Central memory CD8-positive, alpha-beta T cell (primary cell): ENCODE results near the gene ESRP2.

ENCODE experiments used
- ATAC-seq: fragments of 150-1000 bp; cut with Tn5 transposase; replicated peaks from 2 replicates; pipeline ENCODE4 v1.10.0; 2022; ENCODE audit warnings: mild to moderate bottlenecking, moderate FRiP score, moderate number of reproducible peaks; ENCODE audit not compliant: poor library complexity, severe bottlenecking; ENCODE audit errors: extremely low read depth
- DNase-seq, 2 donors: peaks; one replicate each; pipeline ENCODE4 v3.0.0; 2021; ENCODE audit warnings: low spot score in 2 of 2
- H3K27ac Mint-ChIP-seq: one replicate; pipeline ENCODE4 v1.8.0; 2022; ENCODE audit warnings: low read depth, mild to moderate bottlenecking, moderate library complexity, mixed read lengths
- H3K27me3 Mint-ChIP-seq: one replicate; pipeline ENCODE4 v1.8.0; 2022; ENCODE audit warnings: mixed read lengths
- H3K36me3 Mint-ChIP-seq: one replicate; pipeline ENCODE4 v1.8.0; 2022; ENCODE audit warnings: mild to moderate bottlenecking, moderate library complexity, mixed read lengths; ENCODE audit not compliant: insufficient read depth
- H3K4me1 Mint-ChIP-seq: one replicate; pipeline ENCODE4 v1.8.0; 2022; ENCODE audit warnings: mixed read lengths
- H3K4me3 Mint-ChIP-seq: one replicate; pipeline ENCODE4 v1.8.0; 2022; ENCODE audit warnings: mild to moderate bottlenecking, moderate library complexity, mixed read lengths
- H3K9me3 Mint-ChIP-seq: one replicate; pipeline ENCODE4 v1.8.0; 2022; ENCODE audit warnings: mixed read lengths

The ESRP2 gene

DNA sequence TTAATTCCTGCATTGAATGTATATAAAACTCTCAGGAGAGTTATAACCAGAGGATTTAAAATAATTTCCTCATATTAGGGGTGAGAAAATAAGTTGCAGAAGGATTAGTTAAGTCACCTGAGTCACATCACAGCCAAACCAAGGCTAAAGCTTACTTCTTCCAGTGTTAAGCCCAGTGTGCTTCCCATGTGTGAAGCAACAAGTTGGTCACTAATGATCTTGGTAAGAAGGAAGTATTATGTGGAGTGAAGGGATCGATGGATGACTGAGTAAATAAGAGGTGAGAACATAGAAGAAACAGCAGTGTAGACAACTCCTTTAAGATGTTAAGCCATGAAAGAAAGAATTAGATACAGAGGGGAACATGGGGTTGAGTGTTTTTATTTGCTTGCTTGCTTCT, 20.6 kb downstream of the ESRP2 start:
- Mint-ChIP-seq H3K4me1 (peaks cover 17% of the 10 kb centered on the region), H3K36me3 (peaks cover 36% of the 10 kb centered on the region), H3K9me3 (no peaks in the 10 kb centered on the region), H3K27ac (peak overlapping the region; percentile 1), H3K27me3 (no peaks in the 10 kb centered on the region), H3K4me3 (no peak overlapping the region)
- no peak for ATAC-seq
- DNase-seq: no peak

DNA sequence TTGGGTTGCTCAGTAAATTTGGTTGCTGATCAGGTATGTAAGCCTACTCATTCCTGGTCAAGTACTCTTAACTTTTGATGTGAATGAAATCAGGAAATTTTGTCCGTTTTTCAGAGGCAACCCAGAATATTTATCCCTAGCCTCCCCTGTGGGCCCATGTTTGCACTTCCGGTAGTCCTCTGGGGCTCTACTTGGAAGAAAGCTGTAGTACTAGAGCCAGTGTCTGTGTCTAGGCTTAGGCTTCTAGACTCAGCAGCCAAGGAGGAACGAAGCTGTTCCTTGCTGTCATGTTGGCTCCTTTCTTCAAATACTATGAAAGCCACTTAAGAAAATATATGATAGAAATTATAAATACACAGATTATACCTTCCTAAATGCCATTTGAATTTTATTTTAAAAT, 21.2 kb downstream of the ESRP2 start:
- Mint-ChIP-seq H3K9me3 (no peaks in the 10 kb centered on the region), H3K27me3 (no peaks in the 10 kb centered on the region), H3K4me3 (no peak overlapping the region), H3K4me1 (peaks cover 17% of the 10 kb centered on the region), H3K36me3 (peaks cover 36% of the 10 kb centered on the region), H3K27ac (peak overlapping the region; percentile 41)
- no peak for ATAC-seq
- no peak for DNase-seq

DNA sequence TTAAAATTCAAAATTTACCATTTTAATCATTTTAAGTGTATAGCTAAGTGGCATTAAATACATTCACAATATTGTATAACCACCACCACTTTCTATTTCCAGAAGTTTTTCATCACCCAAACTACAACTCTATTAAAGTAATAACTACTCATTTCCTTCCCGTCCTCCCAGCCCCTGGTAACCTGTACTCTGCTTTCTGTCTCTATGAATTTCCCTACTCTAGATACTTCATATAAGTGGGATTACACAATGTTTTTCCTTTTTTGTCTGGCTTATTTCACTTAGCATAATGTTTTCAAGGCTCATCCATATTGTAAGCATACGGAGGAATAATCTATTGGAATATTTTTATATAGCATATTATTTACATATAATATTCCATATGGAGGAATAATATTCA, 29.7 kb downstream of the ESRP2 start:
- ATAC-seq: no peak
- H3K9me3 Mint-ChIP-seq: no peaks in the 10 kb centered on the region
- peaks cover 22% of the 10 kb centered on the region for H3K4me1 Mint-ChIP-seq
- DNase-seq: no peak
- no peaks in the 10 kb centered on the region for H3K27me3 Mint-ChIP-seq
- H3K36me3 Mint-ChIP-seq: peaks cover 26% of the 10 kb centered on the region
- H3K4me3 Mint-ChIP-seq: no peak overlapping the region
- peak overlapping the region; percentile 59 for H3K27ac Mint-ChIP-seq

DNA sequence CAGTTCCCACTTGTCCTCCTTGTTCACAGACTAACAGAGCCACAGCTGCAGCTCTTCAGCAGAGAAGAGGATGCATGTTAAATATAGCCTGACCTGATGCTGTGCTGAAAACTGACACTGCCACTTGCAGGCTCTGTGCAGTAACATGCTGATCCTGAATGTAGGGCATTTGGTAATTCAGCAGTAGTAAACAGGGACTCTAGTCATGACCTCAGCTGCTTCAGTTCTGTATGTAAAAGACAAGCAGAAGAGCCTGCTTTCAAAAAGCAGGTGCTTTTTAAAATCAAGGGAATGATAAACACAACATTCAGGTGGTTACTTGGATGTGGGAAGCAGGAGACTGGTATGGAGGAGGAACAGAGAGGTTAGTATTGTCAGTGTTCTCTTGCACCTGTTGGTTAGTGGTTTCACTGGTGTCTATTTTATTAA, 33.8 kb downstream of the ESRP2 start:
- H3K4me3 Mint-ChIP-seq: no peak overlapping the region
- peaks cover 29% of the 10 kb centered on the region for H3K36me3 Mint-ChIP-seq

DNA sequence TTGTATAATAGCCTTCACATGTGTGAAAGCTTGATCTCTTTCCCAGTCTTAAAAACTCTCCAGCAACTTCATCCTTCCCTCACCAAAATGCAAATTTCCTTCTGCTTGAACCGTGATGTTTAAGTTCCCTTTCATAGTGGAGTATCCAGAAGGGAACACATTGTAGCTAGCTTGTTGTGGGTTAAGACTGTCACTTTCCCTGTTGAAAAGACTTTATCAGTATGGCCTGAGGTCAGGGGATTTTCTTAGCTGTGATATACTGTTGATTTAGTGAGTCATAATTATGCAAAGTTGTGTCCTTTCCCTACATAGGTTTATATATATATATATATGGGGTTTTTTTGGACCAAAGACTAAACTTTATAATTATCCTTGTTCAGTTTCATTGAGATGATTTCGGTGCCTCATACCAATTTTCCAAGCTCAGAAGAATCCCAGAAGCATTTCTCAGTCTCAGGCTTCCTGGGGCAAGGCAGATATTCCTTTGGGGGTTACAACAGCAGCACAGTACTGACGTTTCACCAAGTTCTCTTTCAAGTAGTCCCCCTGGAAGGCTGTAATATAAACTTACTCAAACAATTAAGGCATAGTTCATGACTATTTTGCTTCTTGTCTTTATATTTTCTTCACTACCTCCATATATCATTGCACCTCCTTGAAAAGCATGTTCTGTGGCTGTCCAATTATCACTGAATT, 35.7 kb downstream of the ESRP2 start:
- no peaks in the 10 kb centered on the region for H3K9me3 Mint-ChIP-seq
- ATAC-seq (peak; percentile 49), DNase-seq (no peak)
- H3K36me3 Mint-ChIP-seq: peaks cover 33% of the 10 kb centered on the region
- H3K4me3 Mint-ChIP-seq: no peak overlapping the region
- H3K4me1 Mint-ChIP-seq: peaks cover 13% of the 10 kb centered on the region
- H3K27ac Mint-ChIP-seq: no peak overlapping the region
- H3K27me3 Mint-ChIP-seq: no peaks in the 10 kb centered on the region

More for the DNA sequence above, 33.8 kb downstream of the ESRP2 start:
- Mint-ChIP-seq H3K27me3 (no peaks in the 10 kb centered on the region), H3K4me1 (peaks cover 13% of the 10 kb centered on the region), H3K27ac (peak overlapping the region; percentile 51), H3K9me3 (no peaks in the 10 kb centered on the region)
- ATAC-seq: no peak
- no peak for DNase-seq

DNA sequence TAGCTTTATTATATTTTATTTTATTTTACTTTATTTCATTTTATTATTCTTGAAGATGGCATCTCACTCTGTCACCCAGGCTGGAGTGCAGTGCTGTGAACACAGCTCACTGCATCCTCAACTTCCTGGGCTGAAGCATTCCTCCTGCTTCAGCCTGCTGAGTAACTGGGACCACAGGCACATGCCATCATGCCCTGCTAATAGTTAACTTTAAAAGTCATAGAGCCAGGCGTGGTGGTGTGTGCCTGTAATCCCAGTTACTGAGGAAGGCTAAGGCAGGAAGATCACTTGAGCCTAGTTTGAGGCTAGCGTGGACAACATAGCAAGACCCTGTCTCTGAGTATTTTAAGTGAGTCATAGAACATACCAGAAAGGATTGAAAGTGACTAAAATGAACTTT, 38.7 kb downstream of the ESRP2 start:
- no peak overlapping the region for H3K27ac Mint-ChIP-seq
- no peaks in the 10 kb centered on the region for H3K9me3 Mint-ChIP-seq
- ATAC-seq: no peak
- H3K4me1 Mint-ChIP-seq: peaks cover 11% of the 10 kb centered on the region
- H3K36me3 Mint-ChIP-seq: peaks cover 32% of the 10 kb centered on the region
- no peak overlapping the region for H3K4me3 Mint-ChIP-seq
- no peaks in the 10 kb centered on the region for H3K27me3 Mint-ChIP-seq
- no peak for DNase-seq

DNA sequence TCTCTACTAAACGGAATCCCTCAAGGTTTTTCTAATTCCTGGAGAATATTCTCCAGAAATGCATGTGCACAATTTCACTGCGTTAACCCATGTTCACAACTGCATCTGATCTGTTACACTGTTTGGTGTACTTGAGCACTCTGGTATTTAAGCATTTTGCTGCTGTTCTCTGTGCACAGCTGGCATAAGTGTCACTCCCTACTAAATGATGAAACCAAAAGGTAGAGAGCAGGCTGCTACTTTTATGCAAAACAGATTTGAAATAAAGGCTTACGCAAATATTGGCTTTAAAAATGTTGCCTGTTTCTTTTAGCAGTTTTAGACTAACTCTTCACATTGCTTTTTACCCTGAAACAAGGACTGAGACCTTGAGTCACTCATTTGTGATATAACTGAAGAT, 41.7 kb downstream of the ESRP2 start:
- Mint-ChIP-seq H3K9me3 (no peaks in the 10 kb centered on the region), H3K27ac (peak overlapping the region; percentile 61), H3K27me3 (no peaks in the 10 kb centered on the region), H3K4me1 (peaks cover 6% of the 10 kb centered on the region), H3K36me3 (peaks cover 35% of the 10 kb centered on the region), H3K4me3 (no peak overlapping the region)
- ATAC-seq (no peak), DNase-seq (no peak)

DNA sequence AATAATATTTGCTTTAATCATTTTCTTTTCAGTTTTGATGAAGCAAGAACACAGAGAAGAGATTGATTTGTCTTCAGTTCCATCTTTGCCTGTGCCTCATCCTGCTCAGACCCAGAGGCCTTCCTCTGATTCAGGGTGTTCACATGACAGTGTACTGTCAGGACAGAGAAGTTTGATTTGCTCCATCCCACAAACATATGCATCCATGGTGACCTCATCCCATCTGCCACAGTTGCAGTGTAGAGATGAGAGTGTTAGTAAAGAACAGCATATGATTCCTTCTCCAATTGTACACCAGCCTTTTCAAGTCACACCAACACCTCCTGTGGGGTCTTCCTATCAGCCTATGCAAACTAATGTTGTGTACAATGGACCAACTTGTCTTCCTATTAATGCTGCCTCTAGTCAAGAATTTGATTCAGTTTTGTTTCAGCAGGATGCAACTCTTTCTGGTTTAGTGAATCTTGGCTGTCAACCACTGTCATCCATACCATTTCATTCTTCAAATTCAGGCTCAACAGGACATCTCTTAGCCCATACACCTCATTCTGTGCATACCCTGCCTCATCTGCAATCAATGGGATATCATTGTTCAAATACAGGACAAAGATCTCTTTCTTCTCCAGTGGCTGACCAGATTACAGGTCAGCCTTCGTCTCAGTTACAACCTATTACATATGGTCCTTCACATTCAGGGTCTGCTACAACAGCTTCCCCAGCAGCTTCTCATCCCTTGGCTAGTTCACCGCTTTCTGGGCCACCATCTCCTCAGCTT, 45.0 kb downstream of the ESRP2 start:
- DNase-seq: no peak
- Mint-ChIP-seq H3K27me3 (no peaks in the 10 kb centered on the region), H3K4me1 (peaks cover 6% of the 10 kb centered on the region), H3K4me3 (no peak overlapping the region), H3K9me3 (no peaks in the 10 kb centered on the region), H3K27ac (peak overlapping the region; percentile 53), H3K36me3 (peaks cover 47% of the 10 kb centered on the region)
- ATAC-seq: no peak

DNA sequence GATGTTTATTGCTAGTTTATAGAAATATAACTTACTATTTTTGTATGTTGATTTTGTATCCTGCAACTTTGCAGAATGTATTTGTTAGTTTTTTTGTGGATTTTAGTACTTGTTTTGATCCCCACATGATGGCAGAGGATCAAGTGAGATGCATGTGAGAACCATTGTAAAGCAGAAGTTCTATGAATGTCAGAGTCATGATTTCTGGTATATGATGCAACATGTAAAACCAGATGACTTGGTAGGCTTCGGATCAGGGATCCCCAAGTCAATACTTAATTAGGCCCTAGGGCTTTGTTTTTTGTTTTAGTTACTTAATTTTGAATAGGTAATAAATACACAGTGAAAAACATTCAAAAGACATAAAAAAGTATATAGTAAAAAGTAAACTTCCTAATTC, 45.8 kb downstream of the ESRP2 start:
- no peak overlapping the region for H3K4me3 Mint-ChIP-seq
- peaks cover 6% of the 10 kb centered on the region for H3K4me1 Mint-ChIP-seq
- H3K36me3 Mint-ChIP-seq: peaks cover 52% of the 10 kb centered on the region
- no peak for DNase-seq
- no peaks in the 10 kb centered on the region for H3K9me3 Mint-ChIP-seq
- ATAC-seq: no peak
- H3K27ac Mint-ChIP-seq: peak overlapping the region; percentile 30
- no peaks in the 10 kb centered on the region for H3K27me3 Mint-ChIP-seq

DNA sequence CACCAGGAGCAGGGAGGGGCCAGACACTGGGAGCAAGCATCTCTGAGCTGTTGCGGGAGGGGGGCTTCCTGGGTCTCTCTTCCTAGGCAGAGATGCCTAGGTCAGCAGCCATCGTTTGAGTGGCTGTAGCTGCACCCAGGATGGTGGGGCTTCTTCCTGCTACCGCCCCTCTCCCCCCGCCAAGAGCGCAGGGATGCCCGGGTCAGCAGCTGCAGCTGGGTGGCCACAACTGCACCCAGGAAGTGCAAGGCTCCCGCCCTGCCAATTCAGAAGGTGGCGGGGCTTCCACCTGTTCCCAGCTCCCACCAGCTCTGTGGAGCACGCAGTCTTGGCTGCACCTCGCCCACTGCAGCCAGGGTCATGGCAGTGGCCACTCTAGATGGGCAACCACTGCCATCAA, 47.8 kb downstream of the ESRP2 start:
- no peaks in the 10 kb centered on the region for H3K9me3 Mint-ChIP-seq
- ATAC-seq: no peak
- no peaks in the 10 kb centered on the region for H3K27me3 Mint-ChIP-seq
- peaks cover 60% of the 10 kb centered on the region for H3K36me3 Mint-ChIP-seq
- H3K4me1 Mint-ChIP-seq: peaks cover 6% of the 10 kb centered on the region
- no peak overlapping the region for H3K27ac Mint-ChIP-seq
- no peak for DNase-seq
- H3K4me3 Mint-ChIP-seq: no peak overlapping the region

DNA sequence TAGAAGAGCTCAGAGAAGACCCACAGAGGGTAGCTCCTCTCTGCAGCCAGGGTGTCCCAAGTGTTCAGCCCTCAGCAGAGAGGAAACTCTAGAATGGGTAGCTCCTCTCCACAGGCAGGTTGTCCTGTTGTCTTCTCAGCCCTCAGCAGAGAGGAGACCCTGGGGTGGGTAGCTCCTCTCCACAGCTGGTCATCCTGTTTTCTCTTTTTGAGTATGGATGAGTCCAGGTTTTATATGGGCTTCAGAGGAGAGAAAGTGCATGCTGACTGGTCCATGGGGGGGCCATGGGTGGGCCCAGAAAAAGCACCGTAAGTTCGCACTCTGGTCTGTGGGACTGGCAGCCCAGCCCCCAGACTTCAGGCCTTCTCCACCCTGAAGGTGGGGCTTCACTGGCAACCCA, 48.4 kb downstream of the ESRP2 start:
- Mint-ChIP-seq H3K36me3 (peaks cover 61% of the 10 kb centered on the region), H3K9me3 (no peaks in the 10 kb centered on the region), H3K27ac (no peak overlapping the region), H3K4me1 (peaks cover 6% of the 10 kb centered on the region), H3K4me3 (no peak overlapping the region), H3K27me3 (no peaks in the 10 kb centered on the region)
- DNase-seq: no peak
- ATAC-seq: no peak

DNA sequence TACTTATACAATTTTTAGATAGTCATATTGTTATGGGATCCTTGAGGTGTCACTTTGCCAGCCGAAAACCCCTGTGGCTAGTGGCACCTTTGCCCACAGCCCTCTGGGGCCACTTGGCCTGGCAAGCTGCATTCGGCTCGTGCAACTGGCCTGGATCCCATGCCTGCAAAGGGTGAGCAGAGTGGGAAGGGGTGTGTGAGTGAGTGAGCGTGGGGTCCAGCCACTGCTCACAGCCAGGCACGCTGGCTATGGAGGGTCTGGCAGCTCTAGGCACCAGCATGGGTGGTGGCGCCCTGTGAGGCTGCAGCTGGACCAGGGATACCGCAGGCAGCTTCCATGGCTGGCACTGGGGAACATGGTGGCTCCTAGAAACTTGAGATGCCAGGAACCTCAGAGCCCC, 49.0 kb downstream of the ESRP2 start:
- Mint-ChIP-seq H3K36me3 (peaks cover 62% of the 10 kb centered on the region), H3K9me3 (no peaks in the 10 kb centered on the region), H3K4me1 (peaks cover 6% of the 10 kb centered on the region), H3K27ac (no peak overlapping the region), H3K27me3 (no peaks in the 10 kb centered on the region), H3K4me3 (no peak overlapping the region)
- DNase-seq (no peak), ATAC-seq (no peak)

DNA sequence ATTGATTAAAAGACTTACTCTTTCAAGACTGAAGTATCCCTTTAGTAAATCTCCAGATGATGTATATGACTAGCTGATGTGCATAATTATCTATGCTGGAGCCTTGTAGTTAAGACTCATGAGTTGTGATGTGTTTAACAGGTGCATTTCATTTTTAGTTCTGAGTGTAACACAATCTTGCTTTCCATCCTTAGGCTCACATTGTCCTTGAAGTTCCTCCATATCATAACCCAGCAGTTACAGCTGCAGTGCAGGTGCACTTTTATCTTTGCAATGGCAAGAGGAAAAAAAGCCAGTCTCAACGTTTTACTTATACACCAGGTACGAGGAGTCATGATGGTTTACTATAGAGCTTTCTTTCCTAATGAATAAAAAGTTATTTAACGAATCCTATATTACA, 52.9 kb downstream of the ESRP2 start:
- no peak overlapping the region for H3K4me3 Mint-ChIP-seq
- ATAC-seq (no peak), DNase-seq (no peak)
- H3K27ac Mint-ChIP-seq: no peak overlapping the region
- peaks cover 68% of the 10 kb centered on the region for H3K36me3 Mint-ChIP-seq
- H3K9me3 Mint-ChIP-seq: no peaks in the 10 kb centered on the region
- no peaks in the 10 kb centered on the region for H3K27me3 Mint-ChIP-seq
- H3K4me1 Mint-ChIP-seq: peaks cover 7% of the 10 kb centered on the region
